ENCODE data around the gene FBXO38.
A peak's percentile ranks its signal among the peaks of the same experiment; 100 is the strongest.

The FBXO38 gene

DNA sequence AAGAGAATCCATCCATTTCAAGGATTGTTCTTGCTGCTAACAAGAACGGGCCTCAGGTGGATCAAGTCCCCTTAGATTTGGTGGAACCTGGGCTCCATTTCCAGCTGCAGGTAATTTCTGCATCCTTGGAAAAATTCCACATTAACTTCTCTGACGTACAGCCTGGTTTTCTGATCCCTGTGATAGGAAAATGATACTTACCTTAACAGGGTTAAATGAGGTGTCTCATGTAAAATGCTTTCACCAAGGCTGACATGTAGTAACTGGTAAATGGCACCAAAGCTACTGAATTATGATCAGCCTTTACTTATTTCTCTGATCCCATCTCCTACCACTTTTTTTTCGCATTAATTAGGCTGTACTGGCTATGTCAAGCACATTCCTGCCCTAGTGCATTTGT, 93.7 kb downstream of the FBXO38 start:
- DNase-seq (ENCODE audit: low read depth in 2 of 2) = no peak

DNA sequence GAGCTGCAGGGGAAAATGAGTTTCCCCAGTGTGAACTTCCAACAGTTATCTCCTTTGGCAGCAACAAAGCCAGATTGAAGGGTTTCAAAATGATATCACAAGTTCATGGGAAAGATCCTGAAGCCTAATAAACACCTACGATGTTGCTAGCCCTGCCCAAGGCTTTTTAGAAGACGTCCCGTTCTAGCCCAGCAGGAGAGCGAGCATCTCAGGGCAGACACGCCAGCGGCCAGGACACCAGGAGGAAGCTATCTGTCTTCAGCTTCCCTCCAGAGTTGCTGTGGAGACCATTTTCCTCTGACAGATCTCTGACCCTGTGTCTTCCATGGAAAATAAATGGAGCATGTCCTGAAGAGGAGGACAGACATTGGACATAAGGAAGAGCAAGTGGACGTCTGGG, 98.4 kb downstream of the FBXO38 start:
- no peak for DNase-seq (ENCODE audit: low read depth in 2 of 2)

DNA sequence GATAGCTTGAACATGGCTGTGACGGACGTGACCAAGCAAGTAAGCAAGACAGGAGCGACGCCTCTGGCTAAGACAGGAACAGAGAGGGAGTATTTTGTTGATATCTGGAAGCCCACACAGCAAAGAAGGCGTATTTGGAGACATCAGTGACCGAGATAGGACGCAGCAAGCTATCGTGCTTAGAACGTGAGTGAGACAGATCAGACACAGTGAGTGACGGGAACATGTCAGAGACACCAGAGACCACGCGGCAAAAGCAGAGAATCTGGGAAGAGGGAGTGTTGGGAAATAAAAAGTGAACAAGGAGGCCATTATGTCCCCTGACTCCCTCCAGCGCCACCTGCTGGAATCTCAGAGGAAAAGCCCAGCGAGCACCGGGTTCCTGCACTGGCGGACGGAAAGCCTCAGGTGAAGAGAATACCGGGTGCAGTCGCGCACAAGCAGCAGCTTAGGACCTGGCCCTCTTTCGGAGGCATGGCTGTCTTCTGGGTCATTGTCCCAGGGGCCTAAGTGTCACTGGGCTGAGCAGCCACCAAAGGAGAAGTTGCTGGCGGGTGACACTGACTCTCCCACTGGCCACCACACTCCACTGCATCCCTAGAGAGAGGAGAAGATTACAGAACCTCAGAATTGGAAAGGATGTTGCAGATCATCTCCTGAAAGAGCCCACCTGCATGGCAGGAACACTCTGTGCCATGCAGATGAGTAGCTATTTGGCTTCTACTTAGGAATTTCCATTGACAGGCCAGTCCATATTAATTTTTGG, 99.1 kb downstream of the FBXO38 start:
- DNase-seq (ENCODE audit: low read depth in 2 of 2) = peak; percentile 4 to 11

DNA sequence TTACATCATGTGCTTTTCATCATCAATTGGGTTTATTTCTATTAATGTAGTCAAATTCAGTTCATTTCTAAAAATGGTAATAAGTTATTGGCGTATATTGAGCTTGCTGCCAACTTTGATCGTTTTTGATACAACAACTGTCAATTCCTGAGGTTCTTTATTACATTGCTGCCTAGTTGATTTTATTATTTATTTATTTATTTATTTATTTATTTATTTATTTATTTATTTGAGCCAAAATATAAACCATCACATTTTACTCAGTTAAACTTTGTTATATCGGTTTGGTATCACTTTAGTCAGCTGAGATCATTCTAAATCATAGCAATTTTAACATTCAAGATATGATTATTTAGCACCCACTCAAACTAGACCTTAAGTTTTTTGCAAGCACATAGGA, 100.0 kb downstream of the FBXO38 start:
- DNase-seq (ENCODE audit: low read depth in 2 of 2) = no peak

DNA sequence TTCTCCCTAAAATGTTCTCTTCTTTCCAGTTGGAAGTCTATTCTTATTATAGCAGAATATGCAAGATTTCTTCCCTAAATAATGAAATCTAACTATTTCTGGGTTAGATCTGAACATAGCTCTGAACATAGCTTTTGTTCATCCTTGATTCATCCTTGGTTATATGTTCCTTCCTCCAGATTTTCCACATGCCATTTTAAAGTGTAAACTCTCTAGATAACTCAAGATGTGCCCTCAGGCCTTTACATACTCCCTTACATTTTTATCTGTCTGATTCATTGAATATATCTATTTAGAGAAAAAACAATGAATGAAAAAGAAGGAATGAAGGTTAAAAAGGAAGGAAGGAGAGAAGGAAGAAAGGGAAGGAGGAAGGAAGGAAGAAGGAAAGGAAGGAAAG, 100.9 kb downstream of the FBXO38 start:
- no peak for DNase-seq (ENCODE audit: low read depth in 2 of 2)

DNA sequence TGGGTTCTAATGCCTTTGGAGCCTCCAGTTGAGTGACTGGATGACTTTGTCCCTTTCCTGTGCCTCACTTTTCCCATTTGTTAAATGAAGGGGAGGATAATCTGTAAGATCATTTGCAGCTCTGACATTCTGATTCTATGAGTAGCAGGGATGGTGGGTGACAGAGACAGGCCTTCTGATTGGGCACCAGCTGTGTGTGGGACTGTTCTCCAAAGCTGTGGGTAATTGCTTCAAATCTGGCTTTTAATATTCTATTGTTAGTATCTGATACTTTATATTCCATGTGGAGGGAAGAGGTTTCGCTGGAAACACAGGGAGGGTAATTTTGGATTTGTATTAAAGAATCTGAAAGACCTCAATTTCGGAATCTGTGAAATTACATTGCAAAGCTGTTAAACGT, 102.7 kb downstream of the FBXO38 start:
- no peak for DNase-seq (ENCODE audit: low read depth in 2 of 2)

DNA sequence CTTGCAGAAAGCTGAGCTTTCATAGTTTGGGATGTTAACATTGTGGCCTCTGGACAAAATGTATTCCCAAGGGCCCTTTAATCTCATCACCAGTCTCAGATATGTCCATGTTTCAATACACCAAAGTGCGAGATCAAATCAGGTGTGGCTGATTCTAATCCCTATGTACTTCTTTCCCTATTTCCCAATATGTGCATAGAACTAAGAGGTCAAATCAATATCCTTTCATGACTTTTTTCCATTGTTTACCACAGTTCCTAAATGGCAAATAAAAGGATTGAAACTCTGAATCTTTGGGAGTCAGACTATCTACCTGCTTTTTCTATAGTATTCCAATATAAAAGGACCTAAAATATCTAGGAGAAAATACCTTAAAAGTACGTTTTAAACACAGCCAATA, 105.0 kb downstream of the FBXO38 start:
- DNase-seq (ENCODE audit: low read depth in 2 of 2) = no peak

DNA sequence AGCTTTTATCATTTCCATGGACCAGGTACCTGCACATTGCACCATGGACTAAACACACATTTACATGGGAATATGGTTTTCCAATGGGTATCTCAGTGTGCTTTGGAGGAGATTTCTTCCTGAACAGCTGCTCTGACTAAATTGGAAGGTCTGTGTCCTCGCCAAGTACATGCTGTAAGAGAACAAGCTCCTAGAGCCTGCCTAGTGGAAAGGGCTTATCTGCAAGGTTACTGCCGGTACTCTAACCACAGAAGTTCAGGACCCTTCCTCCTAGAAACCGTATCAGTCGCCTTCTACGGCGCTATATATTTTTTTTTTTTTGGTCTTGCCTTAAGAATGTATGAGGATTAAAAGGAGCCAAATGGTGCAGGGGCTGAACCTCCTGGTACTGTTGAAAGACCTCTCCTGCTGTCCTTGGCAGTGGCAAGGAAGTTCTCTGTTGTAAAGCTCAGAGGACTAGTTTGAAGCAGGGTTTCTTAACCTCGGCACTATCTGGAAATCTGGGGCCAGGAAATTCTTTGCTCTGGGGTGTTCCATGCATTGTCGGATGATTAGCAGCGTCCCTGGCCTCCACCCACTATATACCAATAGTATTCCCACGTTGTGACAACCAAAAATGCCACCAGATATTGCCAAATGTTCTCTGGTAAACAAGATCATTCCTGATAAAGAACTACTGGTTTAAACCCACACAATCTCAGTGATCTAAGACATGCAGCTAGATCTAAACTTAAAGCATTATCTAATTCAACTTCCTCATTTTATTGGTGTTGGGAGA, 107.4 kb downstream of the FBXO38 start:
- DNase-seq (ENCODE audit: low read depth in 2 of 2) = no peak

DNA sequence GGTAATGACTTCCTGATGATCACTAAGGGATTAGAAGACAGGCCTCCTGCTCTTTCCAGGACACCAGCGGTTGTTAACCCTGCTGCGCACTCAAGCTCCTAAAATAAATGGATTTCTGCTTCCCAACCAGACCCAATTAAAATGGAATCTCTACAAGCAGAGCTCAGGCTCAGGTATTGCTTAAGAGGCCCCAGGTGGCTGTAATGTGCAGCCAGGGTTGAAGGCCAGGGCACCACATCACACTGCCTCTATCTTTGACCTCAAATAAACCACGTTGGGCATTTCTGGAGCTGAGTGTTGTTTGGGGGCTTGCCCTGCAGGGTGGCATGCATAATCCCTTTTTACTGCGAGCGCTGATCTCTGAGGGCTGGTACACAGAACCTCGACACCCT, 108.0 kb downstream of the FBXO38 start:
- DNase-seq (ENCODE audit: low read depth in 2 of 2) = no peak

DNA sequence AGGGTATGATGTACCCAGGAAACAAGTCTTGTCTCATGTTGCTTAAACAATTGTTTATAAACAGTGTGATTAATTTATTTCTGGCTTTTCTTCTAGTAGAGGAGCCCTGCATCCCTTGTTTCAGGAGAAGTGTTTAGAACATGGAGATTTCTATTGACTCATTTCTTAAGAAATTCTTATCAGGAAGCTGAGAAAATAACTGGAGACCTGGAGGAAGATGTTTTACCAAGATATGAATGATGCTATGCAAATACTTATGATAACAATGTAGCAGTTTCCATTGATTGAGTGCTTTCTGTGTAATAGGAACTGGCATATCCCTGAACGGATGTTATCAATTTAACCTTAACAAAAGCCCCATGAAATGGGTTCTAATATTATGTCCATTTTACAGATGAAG, 108.6 kb downstream of the FBXO38 start:
- no peak for DNase-seq (ENCODE audit: low read depth in 2 of 2)
